ENCODE results near the gene RAD51.
A peak's percentile ranks its signal among the peaks of the same experiment; 100 is the strongest.

RAD51 gene

DNA sequence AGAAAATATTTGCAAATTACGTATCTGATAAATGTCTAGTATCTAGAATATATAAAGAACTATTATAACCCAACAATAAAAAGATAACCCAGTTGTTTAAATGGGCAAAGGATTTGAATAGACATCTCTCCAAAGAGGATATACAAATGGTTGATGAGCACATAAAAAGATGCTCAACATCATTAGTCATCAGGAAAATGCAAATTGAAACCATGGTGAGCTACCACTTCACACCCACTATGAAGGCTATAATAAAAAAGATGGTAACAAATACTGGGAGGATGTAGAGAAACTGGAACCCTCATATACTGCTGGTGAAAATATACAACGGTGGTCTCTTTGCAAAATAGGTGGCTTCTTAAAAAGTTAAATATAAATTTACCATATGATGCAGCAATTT is 28.0 kb downstream of the RAD51 start:
- no peak for DNase-seq

DNA sequence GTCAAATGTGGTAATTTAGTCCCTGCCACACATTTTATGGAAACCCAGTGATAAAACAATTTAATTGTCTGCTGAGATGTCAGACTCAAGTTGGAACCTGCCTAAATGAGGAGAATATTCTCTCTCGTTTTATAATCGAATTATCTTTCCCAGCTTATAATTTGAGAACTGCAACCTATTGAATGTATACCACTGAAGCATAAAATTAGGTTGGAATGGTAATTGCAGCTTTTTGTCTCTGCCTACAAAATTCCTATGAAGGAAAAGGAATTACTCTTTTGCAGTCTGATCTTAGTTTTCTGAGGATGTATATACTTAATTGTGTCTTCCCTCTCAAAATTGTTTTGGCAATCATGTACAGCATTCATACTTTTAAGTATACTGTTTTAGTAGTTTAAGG is 28.9 kb downstream of the RAD51 start:
- no peak for DNase-seq

DNA sequence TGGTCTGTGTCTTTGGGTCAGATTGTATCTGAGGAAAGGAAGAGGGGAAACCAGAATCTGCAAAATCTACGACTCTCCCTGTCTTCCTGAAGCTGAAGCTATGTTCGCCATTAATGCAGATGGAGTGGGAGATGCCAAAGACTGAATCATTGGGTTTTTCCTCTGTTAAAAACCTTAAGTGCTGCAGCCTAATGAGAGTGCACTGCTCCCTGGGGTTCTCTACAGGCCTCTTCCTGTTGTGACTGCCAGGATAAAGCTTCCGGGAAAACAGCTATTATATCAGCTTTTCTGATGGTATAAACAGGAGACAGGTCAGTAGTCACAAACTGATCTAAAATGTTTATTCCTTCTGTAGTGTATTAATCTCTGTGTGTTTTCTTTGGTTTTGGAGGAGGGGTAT is 36.1 kb downstream of the RAD51 start:
- DNase-seq, result no peak

DNA sequence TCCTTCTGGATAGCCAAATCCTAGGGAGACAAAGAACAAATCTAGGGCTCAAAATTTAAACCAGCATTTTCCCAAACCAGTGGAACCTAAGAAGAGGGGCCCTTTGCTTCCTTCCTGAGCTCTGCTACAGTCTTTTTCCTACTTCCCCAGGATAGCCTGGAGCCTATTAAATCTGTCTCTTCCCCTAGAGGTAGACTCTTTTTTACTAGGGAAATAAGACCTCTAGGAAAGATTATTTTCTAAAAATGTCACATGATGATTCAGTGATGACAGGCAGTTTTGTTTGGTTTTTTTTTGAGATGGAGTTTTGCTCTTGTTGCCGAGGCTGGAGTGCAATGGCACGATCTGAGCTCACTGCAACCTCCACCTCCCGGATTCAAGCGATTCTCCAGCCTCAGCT is 41.6 kb downstream of the RAD51 start:
- DNase-seq, result no peak

DNA sequence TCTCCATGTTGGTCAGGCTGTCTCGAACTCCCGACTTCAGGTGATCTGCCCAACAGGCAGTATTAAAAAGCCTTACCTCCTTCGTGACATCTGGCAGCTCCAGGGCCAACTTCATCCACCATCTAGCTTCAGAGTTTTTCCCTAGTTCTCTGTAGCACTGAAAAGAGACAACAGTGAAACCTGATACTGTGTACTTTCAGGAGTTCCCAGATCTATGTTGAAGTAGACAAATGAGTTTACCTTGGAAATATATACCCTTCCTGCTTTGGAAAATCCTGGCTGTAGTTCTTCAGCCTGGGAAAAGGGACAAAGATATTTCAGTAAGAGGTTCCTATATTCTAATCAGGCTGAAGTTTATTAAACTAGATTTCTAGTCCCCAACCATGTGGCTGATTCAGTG is 42.1 kb downstream of the RAD51 start:
- DNase-seq, result no peak

DNA sequence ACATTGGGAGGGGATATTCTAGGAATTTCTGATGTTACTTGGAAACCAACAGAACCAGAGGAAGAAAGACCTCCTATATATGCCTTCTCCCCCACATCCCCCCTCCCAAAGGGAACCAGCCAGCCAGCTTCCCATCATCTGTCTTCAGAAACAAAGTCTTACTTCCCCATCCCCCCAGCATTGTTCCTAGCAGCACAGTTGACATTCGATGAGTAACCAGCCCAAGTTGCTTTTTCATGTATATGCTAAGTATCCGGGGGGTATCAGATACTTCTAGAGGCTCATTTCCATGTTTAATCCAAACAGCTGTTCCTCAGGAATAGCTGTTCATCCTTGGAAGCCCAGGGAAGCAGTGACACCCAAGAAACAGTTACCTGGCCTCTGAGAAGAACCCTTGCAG is 44.1 kb downstream of the RAD51 start:
- DNase-seq, result no peak

DNA sequence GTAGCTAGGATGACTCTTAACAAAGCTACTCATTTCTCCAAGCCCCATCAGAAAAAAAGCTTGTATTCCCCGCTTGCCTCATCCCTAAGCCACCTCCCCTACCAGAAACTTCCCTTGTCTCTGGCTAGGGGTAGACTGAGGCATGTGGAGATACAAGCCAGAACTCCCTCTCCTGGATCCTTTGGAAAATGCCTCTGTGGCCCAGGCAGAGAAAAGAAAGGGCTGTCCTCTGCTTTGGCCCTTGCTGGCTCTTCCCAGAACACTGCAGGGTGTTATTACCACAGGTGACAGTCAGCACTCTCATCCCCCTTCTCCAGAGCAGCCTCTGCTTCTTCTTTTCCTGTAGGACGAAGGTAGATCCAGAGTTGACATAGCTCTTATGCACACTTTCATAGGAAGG is 44.9 kb downstream of the RAD51 start:
- no peak for DNase-seq

DNA sequence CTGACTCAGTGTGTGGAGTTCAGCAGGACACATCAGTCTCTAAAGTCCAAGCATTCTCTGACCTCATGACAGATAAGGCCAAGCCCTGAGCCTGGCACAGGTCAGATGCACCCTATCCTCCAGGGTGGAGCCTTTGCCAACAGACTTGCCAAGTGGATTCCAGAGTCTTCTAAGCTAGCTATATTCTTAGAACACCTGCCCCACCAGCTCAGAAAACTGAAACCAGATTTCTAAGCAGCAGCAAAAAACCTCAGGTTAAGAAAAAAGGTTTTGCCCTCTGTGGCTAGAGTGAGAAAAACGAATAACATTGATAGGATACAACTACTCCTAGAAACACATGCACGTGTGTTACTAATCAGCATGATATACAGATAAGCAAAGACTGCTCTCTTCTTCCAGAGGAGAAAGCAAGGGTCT is 48.5 kb downstream of the RAD51 start:
- peak; percentile 30 for DNase-seq

DNA sequence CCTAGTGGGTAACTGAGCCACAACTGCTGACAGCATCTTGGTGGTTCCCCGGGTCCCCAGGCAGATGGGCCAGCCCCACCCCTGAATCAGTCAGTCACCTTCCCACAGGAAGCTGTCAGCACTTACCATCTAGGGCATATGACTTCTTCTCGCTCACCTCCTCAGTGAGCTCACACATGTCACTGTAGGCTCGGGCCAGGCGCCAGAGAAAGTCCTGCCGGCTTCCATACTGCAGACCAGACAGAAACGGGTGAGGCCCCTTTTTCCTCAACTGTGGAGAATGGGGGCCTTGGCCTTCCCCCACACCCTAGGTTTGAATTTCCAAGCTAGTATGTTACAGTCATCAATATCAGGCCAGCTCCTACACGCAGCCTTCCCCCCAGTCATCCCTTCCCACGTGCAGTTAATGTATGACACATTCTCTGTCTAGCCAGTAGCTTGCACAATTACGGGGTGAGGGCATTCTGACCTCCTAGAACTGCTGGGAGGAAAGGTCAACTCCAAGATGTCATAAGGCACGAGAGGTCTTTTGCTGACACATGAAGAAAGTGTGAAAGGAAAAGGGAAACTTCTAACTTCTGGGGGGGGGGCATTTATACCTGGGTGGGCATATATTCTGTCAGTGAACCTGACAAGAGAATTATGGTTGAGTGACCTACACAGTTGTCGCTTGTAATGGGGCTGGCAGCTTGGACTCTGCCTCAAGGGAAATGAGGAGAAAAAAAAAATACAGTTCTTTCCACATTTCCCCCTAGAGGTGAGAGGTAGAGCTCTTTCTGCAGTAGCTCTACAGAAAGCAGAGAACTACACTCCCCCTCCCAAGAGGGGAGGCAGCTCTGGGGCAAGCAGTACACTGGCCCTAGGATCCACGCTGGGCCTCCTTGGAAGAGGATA is 49.2 kb downstream of the RAD51 start:
- peak; percentile 86 for DNase-seq

DNA sequence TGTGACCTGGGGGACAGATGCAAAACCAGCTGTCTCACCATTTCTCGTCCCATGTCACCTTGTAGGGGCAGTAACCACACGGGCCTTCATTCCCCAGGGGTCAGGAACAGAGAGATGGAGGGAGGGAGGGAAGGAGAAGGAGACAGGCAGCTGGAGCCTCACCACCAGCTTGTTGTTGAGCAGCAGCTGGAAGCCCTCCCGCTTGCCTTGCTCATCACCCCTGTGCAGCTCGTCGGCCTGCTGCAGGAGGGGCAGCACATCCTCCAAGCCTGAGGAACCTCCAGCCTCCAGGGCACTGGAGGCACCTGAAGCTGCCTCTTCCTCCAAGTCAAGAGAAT is 49.8 kb downstream of the RAD51 start:
- no peak for DNase-seq

DNA sequence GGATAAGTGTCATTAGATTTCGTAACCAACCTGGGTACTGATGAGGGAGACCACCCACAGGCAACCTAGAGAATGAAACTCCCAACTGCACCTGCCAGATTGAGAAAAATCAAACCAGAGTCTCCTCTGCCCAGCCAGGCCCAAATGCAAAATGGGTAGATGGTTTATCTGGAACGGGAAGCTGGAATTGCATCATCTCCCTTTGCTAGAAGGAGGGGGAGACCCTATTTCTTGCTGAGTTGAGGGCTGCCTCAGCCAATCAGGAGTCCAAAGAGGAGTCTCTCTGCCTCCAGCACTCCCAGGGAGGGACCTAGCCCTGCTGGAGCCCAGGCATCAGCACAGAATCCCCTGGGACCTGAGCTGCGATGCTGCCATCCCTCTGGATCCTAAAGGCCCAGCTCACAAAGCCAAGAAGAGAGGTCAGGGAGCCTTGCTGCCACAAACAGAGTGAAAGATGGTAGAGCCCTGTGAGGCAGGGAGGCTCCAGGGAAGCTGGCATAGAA is 52.0 kb downstream of the RAD51 start:
- DNase-seq, result no peak

DNA sequence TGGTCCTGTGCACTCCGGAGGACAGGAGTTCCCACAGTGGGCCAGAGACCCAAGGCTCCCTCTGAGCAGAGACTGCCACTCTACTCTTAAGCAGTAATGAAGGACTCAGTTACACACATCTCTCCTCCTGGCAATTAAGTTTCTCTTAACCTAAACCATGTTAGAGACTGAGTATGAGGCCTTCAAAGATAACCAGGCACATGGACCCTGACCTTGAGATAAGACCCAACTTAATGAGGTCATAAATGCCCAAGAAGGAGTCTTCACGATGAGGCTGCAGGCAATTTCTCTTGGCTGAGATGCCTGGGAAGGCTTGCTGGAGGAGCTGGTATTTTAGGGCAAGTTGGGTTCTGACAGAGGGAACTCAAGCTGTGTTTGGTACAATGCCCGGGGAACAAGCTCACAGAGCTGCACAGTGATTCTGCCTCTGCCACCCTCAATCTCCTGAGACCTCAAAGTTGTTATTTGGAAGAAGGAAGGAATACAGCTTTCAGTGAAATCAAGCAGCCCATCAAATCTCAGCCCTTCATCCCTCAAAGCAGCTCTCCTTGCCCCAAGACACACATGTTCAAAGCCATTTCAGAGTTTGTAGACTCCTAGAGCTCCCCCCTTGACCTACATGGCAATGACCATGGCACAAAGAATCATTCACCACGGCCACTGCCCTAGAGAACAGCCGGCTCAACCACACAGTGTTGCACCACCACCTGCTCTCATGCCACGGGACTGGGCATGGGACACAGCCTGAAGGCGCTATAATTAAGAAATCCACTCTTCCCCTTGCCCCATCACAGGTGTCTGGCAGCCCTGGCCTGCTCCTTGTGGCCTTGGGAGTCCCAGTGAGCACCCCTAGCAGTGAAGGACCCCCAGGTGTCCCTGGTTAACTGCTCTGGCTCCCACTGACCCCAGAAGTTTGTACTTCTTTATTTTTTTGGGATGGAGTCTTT is 53.0 kb downstream of the RAD51 start:
- DNase-seq, result no peak

DNA sequence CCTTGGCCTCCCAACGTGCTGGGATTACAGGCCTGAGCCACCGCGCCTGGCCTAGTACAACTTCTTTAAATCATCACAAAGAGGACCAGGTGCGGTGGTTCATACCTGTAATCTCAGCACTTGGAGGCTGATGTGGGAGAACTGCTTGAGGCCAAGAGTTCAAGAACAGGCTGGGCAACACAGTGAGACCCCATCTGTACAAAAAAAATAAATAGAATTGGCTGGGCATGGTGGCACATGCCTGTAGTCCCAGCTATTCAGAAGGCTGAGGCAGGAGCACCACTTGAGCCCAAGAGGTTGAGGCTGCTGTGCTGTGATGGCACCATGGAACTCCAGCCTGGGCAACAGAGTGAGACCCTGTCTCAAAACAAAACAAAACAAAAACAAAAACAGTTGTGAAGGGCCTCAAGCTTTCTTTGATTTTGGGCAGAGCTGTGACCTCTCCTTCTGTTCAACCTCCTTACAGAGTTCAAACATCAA is 54.2 kb downstream of the RAD51 start:
- no peak for DNase-seq

DNA sequence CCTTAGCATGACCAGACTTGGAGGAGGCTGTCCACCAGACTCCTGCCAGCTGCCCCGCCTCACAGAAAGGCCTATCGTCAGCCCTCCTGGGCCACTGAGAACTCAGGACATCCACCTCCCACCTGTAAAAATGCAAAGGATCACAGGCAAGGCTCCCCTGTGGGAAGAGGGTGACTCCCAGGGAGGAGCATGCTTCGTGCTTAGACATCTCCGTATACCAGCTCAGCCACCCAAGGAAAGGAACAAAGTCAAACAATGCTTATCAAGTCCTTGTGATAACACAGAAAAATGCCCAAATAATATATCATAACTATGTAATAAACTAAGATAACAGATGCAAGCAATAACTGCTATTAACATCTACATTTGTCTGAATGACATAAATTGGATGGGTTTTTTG is 55.9 kb downstream of the RAD51 start:
- DNase-seq, result no peak

DNA sequence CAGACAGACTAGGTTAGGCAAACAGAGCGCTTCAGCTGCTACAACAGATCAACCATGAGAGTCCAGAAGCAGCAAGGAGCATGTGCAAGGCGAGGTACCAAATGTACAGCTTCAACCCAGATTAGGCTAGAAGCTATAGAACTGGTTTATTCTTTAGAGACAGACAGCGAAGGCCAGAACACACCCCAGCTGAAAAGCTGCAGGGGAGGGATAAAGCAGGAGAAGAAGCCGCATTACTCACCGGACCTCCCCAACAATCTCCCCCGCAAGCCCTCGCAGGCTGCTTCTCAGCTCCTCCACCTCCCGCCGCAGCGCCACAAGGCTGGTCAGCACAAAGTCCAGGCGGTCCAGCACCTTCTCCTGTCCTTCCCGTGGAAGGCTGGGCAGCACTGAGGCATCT is 56.8 kb downstream of the RAD51 start:
- no peak for DNase-seq

DNA sequence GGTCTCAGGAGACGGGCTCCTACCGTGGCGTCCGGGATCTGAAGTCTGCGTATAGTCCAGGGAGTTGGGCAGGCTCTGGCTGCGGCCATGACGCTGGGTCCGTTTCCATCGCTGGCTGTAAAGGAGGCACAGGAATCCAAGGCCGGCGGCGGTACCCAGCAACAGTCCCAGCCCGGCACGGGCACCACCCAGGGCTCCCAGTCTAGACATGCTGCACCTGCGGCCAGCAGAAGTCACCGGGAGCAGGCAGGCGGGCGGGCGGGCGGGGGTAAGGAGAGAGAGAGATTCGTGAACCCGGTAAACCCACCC is 59.6 kb downstream of the RAD51 start:
- no peak for DNase-seq

DNA sequence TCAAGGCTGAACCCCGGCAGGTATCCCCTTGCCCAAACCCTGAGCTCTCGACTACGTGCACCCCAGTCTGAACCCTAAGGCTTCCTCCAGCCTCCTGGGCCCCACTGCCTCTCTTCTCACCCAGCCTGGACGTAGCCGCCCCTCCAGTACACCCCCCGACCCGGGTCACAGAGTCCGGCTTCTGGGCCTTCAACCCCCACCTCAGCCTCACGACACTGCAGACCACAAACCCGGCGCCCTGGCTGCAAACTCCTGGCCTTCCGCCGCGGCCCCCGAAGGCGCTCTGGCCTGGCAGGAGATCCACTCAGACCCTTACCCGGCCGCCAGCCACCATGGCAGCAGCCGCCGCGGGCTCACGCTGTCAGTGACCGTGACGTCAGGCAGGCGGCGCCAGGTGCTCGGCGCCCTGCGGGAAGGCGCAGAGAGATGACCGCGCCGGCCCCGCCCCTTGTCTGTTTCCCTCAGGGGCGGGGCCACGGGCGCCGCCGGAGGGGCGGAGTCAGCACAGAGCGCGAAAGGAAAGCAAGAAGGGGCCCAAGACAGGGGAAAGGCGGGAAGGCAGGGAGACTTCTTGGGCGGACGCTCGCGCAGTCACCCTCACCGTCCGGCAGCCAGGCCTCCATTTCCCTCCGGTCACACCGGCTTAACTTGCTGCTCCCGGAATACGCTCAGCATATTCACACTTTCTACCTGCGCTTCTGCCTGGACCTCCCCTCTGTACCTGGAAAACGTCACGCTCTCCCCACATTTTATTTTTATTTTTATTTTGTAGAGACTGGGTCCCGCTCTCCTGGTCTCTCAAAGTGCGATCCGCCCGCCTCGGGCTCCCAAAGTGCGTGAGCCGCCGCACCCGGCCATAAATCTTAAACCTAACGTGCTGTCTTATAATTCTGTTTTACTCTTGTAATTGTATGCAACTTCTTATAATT is 60.2 kb downstream of the RAD51 start, which contains the start of gene RMDN3:
RMDN3 (minus strand) TSS at position 372 of the 929 bp plus-strand sequence. CDS start 471 bp downstream, outside the sequence.
- peak; percentile 93 for DNase-seq

DNA sequence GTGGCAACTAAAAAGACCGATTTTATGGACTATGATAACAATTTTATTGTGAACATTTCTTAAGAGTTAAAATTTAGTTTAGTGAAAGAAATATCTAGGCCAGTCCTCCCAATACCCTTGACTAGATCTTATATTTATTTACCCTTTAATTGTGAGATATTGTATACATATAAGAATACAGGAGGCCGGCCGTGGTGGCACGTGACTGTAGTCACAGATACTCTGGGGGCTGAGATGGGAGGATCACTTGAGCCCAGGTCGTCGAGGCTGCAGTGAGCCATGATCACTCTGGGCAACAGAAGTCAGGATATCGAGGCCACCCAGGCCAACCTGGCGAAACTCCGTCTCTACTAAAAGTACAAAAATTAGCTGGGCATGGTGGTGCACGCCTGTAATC is 60.8 kb downstream of the RAD51 start:
- DNase-seq, result peak; percentile 18

DNA sequence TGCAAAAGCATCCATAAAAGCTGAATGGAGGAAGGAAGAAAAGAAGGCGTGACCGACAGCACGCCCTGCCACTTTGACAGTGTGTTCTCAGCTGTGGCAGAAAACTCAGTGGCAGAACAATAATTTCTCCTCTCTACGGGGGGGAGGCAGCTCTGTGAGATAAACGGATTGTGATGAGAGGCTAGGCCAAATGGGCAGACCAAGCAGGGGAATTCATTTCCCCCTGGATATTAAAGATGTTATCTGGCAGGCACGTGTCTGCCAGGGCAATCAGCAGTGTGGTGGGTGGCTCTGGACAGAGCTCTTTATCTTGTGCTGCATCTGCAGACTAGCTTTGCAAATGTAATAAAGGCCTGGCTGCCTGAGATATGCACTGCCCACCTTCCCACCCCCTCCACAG is 62.0 kb downstream of the RAD51 start:
- no peak for DNase-seq

DNA sequence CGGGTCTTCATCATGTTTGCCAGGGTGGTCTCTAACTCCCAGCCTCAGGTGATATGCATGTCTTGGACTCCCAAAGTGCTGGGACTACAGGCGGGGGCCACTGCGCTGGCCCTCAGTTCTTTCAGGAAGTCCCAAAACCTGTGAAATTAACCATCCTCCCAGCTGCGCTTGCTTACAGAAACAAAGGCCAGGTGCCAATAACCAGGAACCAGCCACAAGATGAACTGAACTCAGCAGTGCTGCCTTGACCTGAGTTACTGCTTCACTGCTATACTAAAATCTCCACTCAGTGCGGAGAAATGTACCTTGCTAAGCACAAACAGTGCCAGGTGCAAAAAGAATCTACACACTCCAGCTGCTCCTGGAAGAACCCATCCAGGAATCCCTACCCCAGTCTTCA is 65.0 kb downstream of the RAD51 start:
- DNase-seq, result no peak

DNA sequence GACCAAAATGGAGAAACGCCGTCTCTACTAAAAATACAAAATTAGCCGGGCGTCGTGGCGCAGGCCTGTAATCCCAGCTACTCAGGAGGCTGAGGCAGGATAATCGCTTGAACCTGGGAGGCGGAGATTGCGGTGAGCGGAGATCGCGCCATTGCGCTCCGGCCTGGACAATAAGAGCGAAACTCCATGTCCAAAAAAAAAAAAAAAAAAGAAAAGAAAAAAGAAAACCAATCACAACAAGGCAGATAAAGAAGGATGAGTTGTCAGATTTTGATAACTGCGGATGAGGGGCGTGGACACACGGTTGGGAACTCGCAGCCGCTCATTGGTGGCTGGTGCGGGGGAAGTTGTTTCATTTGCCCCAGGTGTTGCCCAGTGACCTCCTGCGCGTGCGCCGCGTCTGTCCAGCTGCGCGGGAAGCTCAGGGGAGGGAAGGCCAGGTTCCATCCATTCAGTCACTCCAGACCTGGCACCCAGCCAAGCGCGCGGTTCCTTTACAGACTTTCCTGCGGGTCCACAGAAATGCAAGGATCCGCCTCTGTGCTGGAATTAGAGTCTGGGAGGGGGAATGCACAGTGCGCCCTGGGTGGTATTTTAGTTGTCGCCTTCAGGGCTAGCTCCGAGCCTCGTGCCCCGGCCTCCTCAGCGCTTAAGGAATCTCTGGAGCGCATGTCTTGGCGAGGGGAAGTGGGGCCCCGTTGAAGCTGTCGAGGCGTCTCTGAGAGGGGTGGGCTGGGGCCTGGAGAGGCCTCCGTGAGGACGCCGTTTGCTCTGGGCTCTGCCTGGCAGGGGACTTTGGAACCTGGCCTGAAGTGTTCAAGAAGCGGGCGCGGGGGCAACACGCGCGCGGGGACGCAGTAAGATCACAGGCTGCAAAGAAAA is 68.2 kb downstream of the RAD51 start:
- DNase-seq, result no peak

Data from NK-92 treated with Interleukin-12 subunit alpha and Interleukin-12 subunit beta, amount 100 ng/mL, for 24 hours (cell line).